ENCODE results near the gene GARIN1A. TPM values are rescaled to one million over a fixed set of nuclear protein-coding genes. Genes with fewer than 3 reads are reported as not detected.
A peak's percentile ranks its signal among the peaks of the same experiment; 100 is the strongest.

Gene GARIN1A
- total and polyA plus RNA-seq, 7 donors = 0.49 to 3.0 (median 2.2) TPM; not detected in 2

GRCh38 chr7:128666200-128666599 lies 5.9 kb upstream of the GARIN1A start:
- intact Hi-C loops (cut with DNase I) = no loop called here
- no peaks in the 10 kb centered on the region for H3K4me1 ChIP-seq
- H3K36me3 ChIP-seq = no peaks in the 10 kb centered on the region
- WGBS, 2 donors = 76 to 85% methylated on average over 3 of the region's 8 CpGs
- H3K4me3 ChIP-seq = no peak overlapping the region
- no peak overlapping the region for H3K27ac ChIP-seq
- DNase-seq = no peak
- no peak for TF ChIP-seq POLR2AphosphoS5 (IDR thresholded peaks at IDR 0.05)
- H3K27me3 ChIP-seq = no peaks in the 10 kb centered on the region
- peaks cover 0 to 3% (median 3%) of the 10 kb centered on the region in 4 donors for H3K9me3 ChIP-seq

- Histone ChIP-seq H3K4me3 (no peak overlapping the region), H3K27me3 (no peaks in the 10 kb centered on the region), H3K4me1 (peaks cover 0 to 9% (median 0%) of the 10 kb centered on the region in 4 donors), H3K36me3 (no peaks in the 10 kb centered on the region), H3K27ac (no peak overlapping the region), H3K9me3 (no peaks in the 10 kb centered on the region)
- no peak for DNase-seq
- 18% methylated on average over 7 of the region's 7 CpGs for WGBS, 2 donors
- intact Hi-C loops (cut with DNase I) = no loop called here
- no peak for TF ChIP-seq POLR2A (IDR thresholded peaks at IDR 0.05)
- no peak for TF ChIP-seq POLR2AphosphoS5 (IDR thresholded peaks at IDR 0.05)
- TF ChIP-seq EP300 (IDR thresholded peaks at IDR 0.05) = no peak
- peak in 2 of 4 experiments; percentile 9 to 36 for TF ChIP-seq CTCF (IDR thresholded peaks at IDR 0.05)
These were observed 930 bp downstream of the GARIN1A start for GRCh38 chr7:128672927-128673517.

GRCh38 chr7:128673571-128673970 lies 1.5 kb downstream of the GARIN1A start:
- Histone ChIP-seq H3K27me3 (no peaks in the 10 kb centered on the region), H3K27ac (no peak overlapping the region), H3K36me3 (no peaks in the 10 kb centered on the region), H3K9me3 (no peaks in the 10 kb centered on the region), H3K4me3 (no peak overlapping the region), H3K4me1 (peaks cover 0 to 9% (median 0%) of the 10 kb centered on the region in 4 donors)
- 79 to 88% methylated on average over 6 of the region's 6 CpGs for WGBS, 2 donors
- no peak for DNase-seq
- no peak for TF ChIP-seq POLR2A (IDR thresholded peaks at IDR 0.05)
- TF ChIP-seq CTCF (IDR thresholded peaks at IDR 0.05) = no peak
- no peak for TF ChIP-seq EP300 (IDR thresholded peaks at IDR 0.05)
- TF ChIP-seq POLR2AphosphoS5 (IDR thresholded peaks at IDR 0.05) = no peak
- intact Hi-C loops (cut with DNase I) = no loop called here

- 91 to 92% methylated on average over 4 of the region's 4 CpGs for WGBS, 2 donors
- no peak for TF ChIP-seq CTCF (IDR thresholded peaks at IDR 0.05)
- no peak for TF ChIP-seq EP300 (IDR thresholded peaks at IDR 0.05)
- TF ChIP-seq POLR2A (IDR thresholded peaks at IDR 0.05) = no peak
- no peak for TF ChIP-seq POLR2AphosphoS5 (IDR thresholded peaks at IDR 0.05)
These were observed 4.6 kb downstream of the GARIN1A start for GRCh38 chr7:128676665-128677064.

GRCh38 chr7:128679920-128680319 lies 7.8 kb downstream of the GARIN1A start:
- 89 to 90% methylated on average over 6 of the region's 6 CpGs for WGBS, 2 donors
- intact Hi-C loops (cut with DNase I) = no loop called here
- TF ChIP-seq POLR2A (IDR thresholded peaks at IDR 0.05) = no peak
- no peak for TF ChIP-seq POLR2AphosphoS5 (IDR thresholded peaks at IDR 0.05)
- TF ChIP-seq CTCF (IDR thresholded peaks at IDR 0.05) = no peak
- no peak for TF ChIP-seq EP300 (IDR thresholded peaks at IDR 0.05)
- DNase-seq = no peak
- Histone ChIP-seq H3K4me3 (no peak overlapping the region), H3K27ac (no peak overlapping the region), H3K27me3 (no peaks in the 10 kb centered on the region), H3K36me3 (no peaks in the 10 kb centered on the region), H3K4me1 (no peaks in the 10 kb centered on the region), H3K9me3 (no peaks in the 10 kb centered on the region)

More at GRCh38 chr7:128676665-128677064, 4.6 kb downstream of the GARIN1A start:
- Histone ChIP-seq H3K9me3 (no peaks in the 10 kb centered on the region), H3K27ac (no peak overlapping the region), H3K27me3 (no peaks in the 10 kb centered on the region), H3K4me3 (no peak overlapping the region), H3K4me1 (peaks cover 0 to 9% (median 0%) of the 10 kb centered on the region in 4 donors), H3K36me3 (no peaks in the 10 kb centered on the region)
- intact Hi-C loops (cut with DNase I) = no loop called here
- no peak for DNase-seq
